Fibroblast of mammary gland (primary cell): ENCODE measurements around the gene MINDY4.

ENCODE experiments used
- DNase-seq: peaks from one replicate; pipeline ENCODE4 v3.0.0-alpha.2; 2010; ENCODE audit warnings: low read depth
- H3K4me3 ChIP-seq: 2 replicates; pipeline ENCODE4 v1.5.1; 2011; ENCODE audit warnings: low read depth, mild to moderate bottlenecking, low read length, moderate library complexity; ENCODE audit not compliant: control insufficient read depth
- CTCF ChIP-seq: conservative IDR thresholded peaks from 2 replicates; pipeline ENCODE4 v1.5.1; 2011; ENCODE audit warnings: low read depth, low read length, inconsistent platforms; ENCODE audit not compliant: control insufficient read depth, insufficient read depth

Gene MINDY4

GRCh38 chr7:30757342-30757692 is 13.9 kb upstream of the MINDY4 start:
- no peak for TF ChIP-seq CTCF
- DNase-seq, result no peak

GRCh38 chr7:30760514-30761213 is 10.6 kb upstream of the MINDY4 start:
- TF ChIP-seq CTCF, result no peak
- no peak overlapping the region for H3K4me3 ChIP-seq
- no peak for DNase-seq

More at GRCh38 chr7:30757342-30757692, 13.9 kb upstream of the MINDY4 start:
- no peak overlapping the region for H3K4me3 ChIP-seq

- TF ChIP-seq CTCF, result no peak
- no peak for DNase-seq
- no peak overlapping the region for H3K4me3 ChIP-seq
Measured at GRCh38 chr7:30761214-30762156, 9.7 kb upstream of the MINDY4 start.

GRCh38 chr7:30764030-30764975 is 6.9 kb upstream of the MINDY4 start:
- no peak for TF ChIP-seq CTCF
- peak; percentile 49 for DNase-seq
- H3K4me3 ChIP-seq, result no peak overlapping the region

- no peak overlapping the region for H3K4me3 ChIP-seq
- no peak for DNase-seq
- no peak for TF ChIP-seq CTCF
Measured at GRCh38 chr7:30765408-30765807, 5.8 kb upstream of the MINDY4 start.

GRCh38 chr7:30770845-30771173 is 408 bp upstream of the MINDY4 start:
- DNase-seq, result no peak
- no peak for TF ChIP-seq CTCF
- peak overlapping the region; percentile 87 for H3K4me3 ChIP-seq
